Left lung (tissue), 10 donors: ENCODE data around the gene PDSS2. TPM values are rescaled to one million over a fixed set of nuclear protein-coding genes. Genes with fewer than 3 reads are reported as not detected.
"Not testable (repeated sequence)": the region's sequence is repeated elsewhere in the genome, so short reads cannot be mapped to it uniquely, and the experiment has no call there.

Experiments used
- ATAC-seq: fragments of 200-7000 bp; cut with Tn5 transposase; one replicate; pipeline ENCODE4 v1.9.1; 2020; ENCODE audit warnings: moderate library complexity
- DNase-seq, 4 donors: peaks; one replicate each; pipeline ENCODE4 v3.0.0-alpha.2; 2013 to 2020
- H3K27ac ChIP-seq, 2 donors: fragments of 200-600 bp; sonication (generic) in 1 of 2; one replicate each; pipeline versions ENCODE4 v1.5.0 to v1.8.0; 2020 to 2021
- H3K27me3 ChIP-seq, 2 donors: fragments of 200-600 bp; sonication (generic) in 1 of 2; one replicate each; pipeline versions ENCODE4 v1.5.0 to v1.8.0; 2020 to 2021
- H3K36me3 ChIP-seq, 2 donors: fragments of 200-600 bp; sonication (generic) in 1 of 2; one replicate each; pipeline versions ENCODE4 v1.5.0 to v1.8.0; 2020 to 2021
- H3K4me1 ChIP-seq, 2 donors: fragments of 200-600 bp; one replicate each; pipeline ENCODE4 v1.8.0; 2021
- H3K4me3 ChIP-seq, 2 donors: fragments of 200-600 bp; sonication (generic) in 1 of 2; one replicate each; pipeline versions ENCODE4 v1.5.0 to v1.8.0; 2020 to 2021; ENCODE audit warnings: mild to moderate bottlenecking in 1 of 2
- H3K9me3 ChIP-seq, 2 donors: fragments of 200-600 bp; sonication (generic) in 1 of 2; one replicate each; pipeline versions ENCODE4 v1.5.0 to v1.8.0; 2020 to 2021
- intact Hi-C, 2 donors: fragments of 100-400 bp; cut with DNase I; formaldehyde crosslinking; loops; one replicate each; pipeline versions ENCODE4 v1.11.2 to v1.14.2; 2022
- polyA plus RNA-seq, 6 donors: library from polyadenylated mRNA; unstranded; fragments of 120-200 nt; gene quantifications; one replicate each; pipeline ENCODE4 v1.2.1, GENCODE V29; 2013; ENCODE audit not compliant: insufficient read length in 6 of 6
- total RNA-seq, 2 donors: library from RNA; stranded (reverse); fragmentation: NEBNext Ultra II Directional; extraction: Animal tissue kit (Norgen Biotek cat#: 25700); gene quantifications; one replicate each; pipeline ENCODE4 v1.2.1, GENCODE V29; 2021
- TF ChIP-seq, protein P1 (sequence below), 2 donors: fragments of 200-600 bp; sonication (generic) in 1 of 2; IDR thresholded peaks; one replicate each; pipeline versions ENCODE4 v1.5.0 to v1.8.0; 2021; ENCODE audit warnings: antibody characterized with exemption in 2 of 2
- donor health status: DM: no; HTN: yes; CAD: no.
- donor health status: DM: no; HTN: no; CAD: no.

Gene PDSS2
- total and polyA plus RNA-seq, 8 donors = 13.9 to 20.6 (median 16.4) TPM

DNA sequence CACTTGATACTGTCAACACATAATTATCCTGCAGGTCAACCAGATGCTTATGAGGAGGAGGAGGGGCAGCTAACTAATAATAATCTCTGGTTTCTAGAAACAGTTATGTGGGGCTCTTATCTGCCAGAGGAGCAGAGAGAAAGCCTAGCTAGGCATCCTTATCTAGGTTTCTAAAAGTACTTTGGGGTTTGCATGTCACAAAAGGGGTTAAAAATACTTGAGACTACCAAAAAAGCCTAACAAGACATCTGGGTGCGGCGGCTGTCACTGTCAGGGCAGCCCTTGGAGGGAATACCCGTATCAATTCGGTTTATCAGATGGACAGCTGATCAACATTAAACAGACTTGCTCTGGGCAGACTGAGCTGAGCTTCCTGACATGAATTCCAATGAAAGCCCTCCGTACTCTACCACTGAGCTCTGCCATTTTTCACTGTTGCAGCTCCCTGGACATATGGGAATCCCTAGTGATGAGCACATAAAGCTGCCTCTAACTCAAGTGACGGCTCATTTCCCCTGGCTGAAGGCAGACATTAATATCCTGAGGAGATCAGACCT is 166.6 kb downstream of the PDSS2 start:
- H3K27me3 ChIP-seq = no peaks in the 10 kb centered on the region
- ATAC-seq (no peak), DNase-seq (no peak)
- H3K4me3 ChIP-seq = no peak overlapping the region
- H3K9me3 ChIP-seq = no peaks in the 10 kb centered on the region
- intact Hi-C loops = no loop called here
- TF ChIP-seq, protein P1, sequence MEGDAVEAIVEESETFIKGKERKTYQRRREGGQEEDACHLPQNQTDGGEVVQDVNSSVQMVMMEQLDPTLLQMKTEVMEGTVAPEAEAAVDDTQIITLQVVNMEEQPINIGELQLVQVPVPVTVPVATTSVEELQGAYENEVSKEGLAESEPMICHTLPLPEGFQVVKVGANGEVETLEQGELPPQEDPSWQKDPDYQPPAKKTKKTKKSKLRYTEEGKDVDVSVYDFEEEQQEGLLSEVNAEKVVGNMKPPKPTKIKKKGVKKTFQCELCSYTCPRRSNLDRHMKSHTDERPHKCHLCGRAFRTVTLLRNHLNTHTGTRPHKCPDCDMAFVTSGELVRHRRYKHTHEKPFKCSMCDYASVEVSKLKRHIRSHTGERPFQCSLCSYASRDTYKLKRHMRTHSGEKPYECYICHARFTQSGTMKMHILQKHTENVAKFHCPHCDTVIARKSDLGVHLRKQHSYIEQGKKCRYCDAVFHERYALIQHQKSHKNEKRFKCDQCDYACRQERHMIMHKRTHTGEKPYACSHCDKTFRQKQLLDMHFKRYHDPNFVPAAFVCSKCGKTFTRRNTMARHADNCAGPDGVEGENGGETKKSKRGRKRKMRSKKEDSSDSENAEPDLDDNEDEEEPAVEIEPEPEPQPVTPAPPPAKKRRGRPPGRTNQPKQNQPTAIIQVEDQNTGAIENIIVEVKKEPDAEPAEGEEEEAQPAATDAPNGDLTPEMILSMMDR (IDR thresholded peaks at IDR 0.05) = no peak
- H3K36me3 ChIP-seq = no peaks in the 10 kb centered on the region
- no peak overlapping the region for H3K27ac ChIP-seq
- H3K4me1 ChIP-seq = no peaks in the 10 kb centered on the region

DNA sequence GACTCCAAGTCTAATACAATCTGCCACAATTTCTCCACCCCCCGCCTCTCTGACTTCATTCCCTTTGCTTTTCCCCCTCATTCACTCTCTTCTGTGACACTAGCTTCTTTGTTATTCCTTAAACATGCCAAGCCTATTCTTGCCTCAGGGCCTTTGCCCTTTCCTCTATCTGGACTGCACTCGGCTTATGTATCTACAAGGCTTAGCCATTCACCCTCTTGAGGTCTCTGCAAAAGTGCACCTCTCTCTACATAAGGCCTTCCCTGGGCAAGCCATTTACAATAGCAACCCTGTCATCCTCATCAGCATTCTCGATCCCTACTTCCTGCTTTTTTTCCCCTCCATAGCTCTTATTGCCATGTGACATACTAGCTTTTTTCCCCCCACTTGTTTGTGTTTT is 168.9 kb downstream of the PDSS2 start:
- intact Hi-C loops = no loop called here
- no peaks in the 10 kb centered on the region for H3K36me3 ChIP-seq
- no peaks in the 10 kb centered on the region for H3K9me3 ChIP-seq
- ATAC-seq = no peak
- no peaks in the 10 kb centered on the region for H3K4me1 ChIP-seq
- no peak overlapping the region for H3K4me3 ChIP-seq
- DNase-seq = no peak
- TF ChIP-seq, protein P1 (IDR thresholded peaks at IDR 0.05) = no peak
- H3K27ac ChIP-seq = no peak overlapping the region
- H3K27me3 ChIP-seq = no peaks in the 10 kb centered on the region

DNA sequence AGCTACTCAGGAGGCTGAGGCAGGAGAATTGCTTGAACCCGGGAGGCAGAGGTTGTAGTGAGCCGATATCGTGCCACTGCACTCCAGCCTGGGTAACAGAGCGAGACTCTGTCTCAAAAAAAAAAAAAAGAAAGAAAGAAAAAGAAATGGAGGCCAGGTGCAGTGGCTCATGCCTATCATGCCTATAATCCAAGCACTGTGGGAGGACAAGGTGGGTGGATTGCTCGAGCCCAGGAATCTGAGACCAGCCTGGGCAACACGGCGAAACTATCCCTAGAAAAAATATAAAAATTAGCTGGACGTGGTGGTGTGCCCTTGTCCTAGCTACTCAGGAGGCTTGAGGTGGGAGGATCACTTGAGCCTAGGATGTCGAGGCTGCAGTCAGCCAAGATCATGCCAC is 170.1 kb downstream of the PDSS2 start:
- H3K9me3 ChIP-seq, H3K4me3 ChIP-seq, ATAC-seq, intact Hi-C loops, H3K4me1 ChIP-seq, H3K27me3 ChIP-seq, DNase-seq, H3K36me3 ChIP-seq, H3K27ac ChIP-seq: not testable (repeated sequence)

DNA sequence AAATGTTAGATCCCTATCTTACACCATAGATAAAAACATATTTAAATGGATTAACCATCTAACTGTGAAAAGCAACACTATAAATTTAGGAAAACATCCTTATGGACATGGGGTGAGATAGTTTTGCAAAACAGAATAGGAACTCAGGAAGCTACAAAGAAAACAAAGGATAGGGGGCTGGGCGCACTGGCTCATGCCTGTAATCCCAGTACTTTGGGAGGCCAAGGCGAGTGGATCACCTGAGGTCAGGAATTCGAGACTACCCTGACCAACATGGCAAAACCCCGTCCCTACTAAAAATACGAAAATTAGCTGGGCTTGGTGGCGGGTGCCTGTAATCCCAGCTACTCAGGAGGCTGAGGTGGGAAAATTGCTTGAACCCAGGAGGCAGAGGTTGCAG is 173.7 kb downstream of the PDSS2 start:
- H3K4me3 ChIP-seq, H3K4me1 ChIP-seq, ATAC-seq, intact Hi-C loops, H3K9me3 ChIP-seq, H3K27ac ChIP-seq, H3K36me3 ChIP-seq, DNase-seq, H3K27me3 ChIP-seq: not testable (repeated sequence)

DNA sequence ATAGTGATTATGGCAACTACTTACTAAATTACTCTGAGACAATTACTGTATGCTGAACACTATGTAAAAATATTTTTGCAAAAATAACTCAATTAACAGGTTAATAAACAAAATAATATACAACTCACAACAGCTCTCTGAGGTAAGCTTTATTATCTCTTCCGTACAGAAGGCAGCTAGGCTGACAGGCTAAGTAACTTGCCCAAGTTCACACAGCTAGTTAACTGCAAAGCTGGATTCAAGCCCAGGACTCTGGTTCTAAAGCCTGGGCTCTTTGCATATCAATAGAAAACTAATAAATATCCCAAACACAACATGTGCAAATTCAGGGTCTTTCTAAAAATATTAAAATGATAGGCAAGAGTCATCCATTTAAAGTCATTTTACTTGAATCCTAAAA is 174.6 kb downstream of the PDSS2 start:
- DNase-seq (no peak), ATAC-seq (no peak)
- Histone ChIP-seq H3K9me3 (no peaks in the 10 kb centered on the region), H3K36me3 (no peaks in the 10 kb centered on the region), H3K4me3 (no peak overlapping the region), H3K4me1 (no peaks in the 10 kb centered on the region), H3K27me3 (no peaks in the 10 kb centered on the region), H3K27ac (no peak overlapping the region)
- intact Hi-C loops = no loop called here
- TF ChIP-seq, protein P1 (IDR thresholded peaks at IDR 0.05) = no peak

DNA sequence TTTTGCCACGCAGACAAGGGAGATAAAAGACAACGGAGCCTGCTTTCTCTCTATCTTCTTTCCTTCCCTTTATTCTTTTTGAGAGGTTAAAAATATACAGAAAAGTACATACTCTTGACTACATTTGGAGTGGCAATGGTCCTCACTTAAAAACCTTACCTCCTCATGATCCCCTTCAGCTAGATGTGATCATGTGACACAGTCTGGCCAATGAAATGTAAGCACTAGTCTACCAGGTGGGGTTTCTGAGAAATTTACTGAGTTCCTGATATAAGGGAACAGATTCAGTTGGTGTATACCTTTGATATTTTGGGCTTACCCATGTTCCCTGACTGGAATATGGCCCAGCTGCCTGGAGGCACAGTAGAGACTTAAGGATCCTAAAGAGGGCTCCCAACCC is 178.6 kb downstream of the PDSS2 start:
- Histone ChIP-seq H3K4me3 (no peak overlapping the region), H3K27ac (no peak overlapping the region), H3K4me1 (no peaks in the 10 kb centered on the region), H3K36me3 (no peaks in the 10 kb centered on the region), H3K9me3 (no peaks in the 10 kb centered on the region), H3K27me3 (no peaks in the 10 kb centered on the region)
- DNase-seq (no peak), ATAC-seq (no peak)
- intact Hi-C loops = no loop called here
- TF ChIP-seq, protein P1 (IDR thresholded peaks at IDR 0.05) = no peak

DNA sequence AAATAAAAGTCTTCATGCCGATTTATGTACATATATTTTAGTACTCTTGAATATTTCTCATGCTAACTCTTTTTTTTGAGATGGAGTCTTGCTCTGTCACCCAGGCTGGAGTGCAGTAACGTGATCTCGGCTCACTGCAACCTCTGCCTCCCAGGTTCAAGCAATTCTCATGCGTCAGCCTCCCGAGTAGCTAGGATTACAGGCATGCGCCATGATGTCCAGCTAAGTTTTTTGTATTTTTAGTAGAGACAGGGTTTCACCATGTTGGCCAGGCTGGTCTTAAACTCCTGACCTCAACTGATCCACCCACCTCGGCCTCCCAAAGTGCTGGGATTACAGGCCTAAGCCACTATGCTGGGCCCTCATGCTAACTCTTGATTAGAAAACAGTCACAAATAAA is 179.4 kb downstream of the PDSS2 start:
- DNase-seq, H3K4me1 ChIP-seq, H3K27me3 ChIP-seq, H3K4me3 ChIP-seq, H3K36me3 ChIP-seq, intact Hi-C loops, ATAC-seq, H3K27ac ChIP-seq, H3K9me3 ChIP-seq: not testable (repeated sequence)
